ENCODE results near the gene C8A.

Gene C8A

DNA sequence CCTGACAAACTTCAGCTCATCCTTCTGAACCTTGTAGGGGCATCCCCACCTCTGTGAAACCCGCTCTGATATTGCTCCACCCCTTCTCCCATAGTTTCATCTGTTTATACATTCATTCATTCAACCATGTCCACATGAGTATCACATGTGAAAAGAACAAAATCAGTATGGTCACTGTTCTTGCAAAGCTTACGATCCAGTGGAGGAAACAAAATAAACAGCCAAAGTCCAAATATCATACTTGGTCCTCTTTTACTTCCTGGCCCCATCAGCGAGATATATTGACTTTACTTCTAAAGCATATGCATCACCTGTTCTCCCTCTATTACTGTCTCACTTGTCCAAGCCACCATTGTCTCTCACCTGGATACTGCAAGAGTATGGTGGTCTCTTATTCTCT lies 35.6 kb downstream of the C8A start:
- DNase-seq (ENCODE audit: low read depth in 2 of 2, low spot score in 1 of 2), result no peak

GRCh38 chr1:56894014-56894413 lies 39.4 kb downstream of the C8A start:
- DNase-seq (ENCODE audit: low read depth in 2 of 2, low spot score in 1 of 2), result no peak

- DNase-seq (ENCODE audit: low read depth in 2 of 2, low spot score in 1 of 2), result no peak
These were observed 42.8 kb downstream of the C8A start for GRCh38 chr1:56897150-56898004.

- DNase-seq (ENCODE audit: low read depth in 2 of 2, low spot score in 1 of 2), result no peak
These were observed 43.4 kb downstream of the C8A start for GRCh38 chr1:56898005-56898373.

- DNase-seq (ENCODE audit: low read depth in 2 of 2, low spot score in 1 of 2), result no peak
These were observed 44.3 kb downstream of the C8A start for GRCh38 chr1:56898879-56899278.

DNA sequence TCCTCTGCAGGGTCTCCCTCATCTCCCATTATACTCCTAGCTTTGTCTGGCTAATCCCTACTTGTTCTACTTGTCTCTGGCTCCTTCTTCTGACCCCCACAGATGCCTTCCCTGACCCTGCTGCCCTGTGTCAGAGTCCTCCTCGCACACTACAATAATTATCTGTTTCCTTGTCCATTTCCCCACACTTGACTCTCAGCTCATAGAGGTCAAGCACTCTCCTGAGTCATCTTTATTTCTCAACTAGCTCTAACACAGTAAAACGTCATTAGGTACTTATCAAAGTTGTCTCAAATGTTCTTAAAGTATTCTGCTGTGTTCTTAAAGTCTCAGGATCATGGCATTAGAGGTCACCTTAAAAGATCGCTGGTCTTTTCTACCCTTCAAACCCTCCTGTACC lies 47.1 kb downstream of the C8A start:
- no peak for DNase-seq (ENCODE audit: low read depth in 2 of 2, low spot score in 1 of 2)

DNA sequence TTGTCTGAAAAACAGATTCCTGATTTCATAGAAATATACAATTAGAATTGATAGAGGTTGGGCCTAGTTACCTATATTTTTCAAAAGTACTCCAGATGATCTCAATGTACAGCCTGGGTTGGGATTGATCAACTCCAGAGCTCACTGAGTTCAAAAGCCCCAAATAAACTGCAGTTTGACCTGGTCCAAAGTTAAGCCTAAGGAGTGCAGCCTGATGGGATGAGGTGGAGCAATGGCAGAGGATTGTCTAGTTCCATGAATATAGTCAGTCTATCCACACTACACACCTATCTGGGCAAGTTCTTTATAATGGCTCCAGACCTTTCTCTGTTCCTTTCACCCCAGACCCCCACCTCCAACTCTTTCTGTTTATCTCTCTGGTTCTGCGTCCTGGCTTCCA lies 49.2 kb downstream of the C8A start:
- no peak for DNase-seq (ENCODE audit: low read depth in 2 of 2, low spot score in 1 of 2)

DNA sequence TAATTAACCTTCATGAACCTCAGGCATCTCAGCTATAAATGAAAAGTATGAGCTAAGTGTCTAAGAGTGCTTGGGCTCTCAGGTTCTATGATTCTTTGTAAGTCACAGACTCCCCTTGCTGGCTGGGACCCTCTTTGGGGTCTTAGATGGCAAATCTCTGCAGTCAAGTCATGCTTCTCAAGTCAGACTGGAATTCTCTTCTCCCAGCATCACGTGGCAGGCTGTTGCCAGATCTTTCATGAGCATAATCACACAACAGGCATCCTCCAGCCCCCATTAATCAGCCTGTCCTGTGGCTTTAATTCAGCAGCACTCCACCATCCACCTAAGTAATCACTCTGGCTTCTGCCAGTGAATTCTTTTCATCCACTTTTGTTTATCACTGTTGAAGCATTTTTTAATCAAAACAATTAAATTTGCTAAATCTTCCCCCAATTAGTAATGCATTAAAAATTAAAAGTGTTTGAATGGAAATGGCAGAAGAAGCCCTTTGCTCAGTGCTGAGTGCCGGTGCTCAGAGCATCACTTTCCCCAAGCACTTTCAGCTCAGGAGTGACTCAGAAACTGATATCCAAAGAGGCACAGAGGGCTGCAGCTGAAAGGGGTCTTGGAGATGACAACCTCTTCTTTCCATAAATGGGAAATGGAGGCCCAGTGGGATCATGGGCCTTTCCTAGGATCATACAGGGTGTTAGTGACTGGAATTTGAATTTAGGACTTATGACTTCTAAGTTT lies 50.2 kb downstream of the C8A start:
- DNase-seq (ENCODE audit: low read depth in 2 of 2, low spot score in 1 of 2), result no peak

- DNase-seq (ENCODE audit: low read depth in 2 of 2, low spot score in 1 of 2), result no peak
These were observed 51.1 kb downstream of the C8A start for GRCh38 chr1:56905667-56906066.

DNA sequence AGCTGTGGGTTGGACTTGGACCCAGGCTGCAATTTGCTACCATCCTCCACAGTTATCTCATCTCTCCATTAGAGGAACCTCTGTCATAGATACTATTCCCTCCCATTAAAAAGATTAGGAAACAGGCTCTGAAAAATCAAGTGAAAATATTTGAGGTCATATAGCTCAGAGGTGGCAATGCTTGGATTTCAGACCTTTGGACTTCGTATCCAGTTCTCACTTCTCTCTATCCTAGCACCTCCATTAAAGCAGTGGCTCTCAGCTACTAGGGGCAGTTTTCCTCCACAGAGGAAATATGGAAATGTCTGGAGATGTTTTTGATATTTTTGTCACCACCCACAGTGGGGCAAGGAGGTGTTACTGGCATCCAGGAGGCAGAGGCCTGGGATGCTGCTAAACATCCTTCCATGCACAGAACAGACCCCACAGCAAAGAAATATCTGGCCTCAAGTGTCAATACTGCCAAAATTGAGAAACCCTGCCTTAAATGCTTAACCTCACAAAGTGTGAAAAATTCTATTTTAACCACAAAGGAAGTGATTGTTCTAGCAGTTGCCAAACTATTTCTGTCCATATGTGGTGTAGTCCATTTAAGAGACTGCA lies 54.1 kb downstream of the C8A start:
- DNase-seq (ENCODE audit: low read depth in 2 of 2, low spot score in 1 of 2), result no peak

DNA sequence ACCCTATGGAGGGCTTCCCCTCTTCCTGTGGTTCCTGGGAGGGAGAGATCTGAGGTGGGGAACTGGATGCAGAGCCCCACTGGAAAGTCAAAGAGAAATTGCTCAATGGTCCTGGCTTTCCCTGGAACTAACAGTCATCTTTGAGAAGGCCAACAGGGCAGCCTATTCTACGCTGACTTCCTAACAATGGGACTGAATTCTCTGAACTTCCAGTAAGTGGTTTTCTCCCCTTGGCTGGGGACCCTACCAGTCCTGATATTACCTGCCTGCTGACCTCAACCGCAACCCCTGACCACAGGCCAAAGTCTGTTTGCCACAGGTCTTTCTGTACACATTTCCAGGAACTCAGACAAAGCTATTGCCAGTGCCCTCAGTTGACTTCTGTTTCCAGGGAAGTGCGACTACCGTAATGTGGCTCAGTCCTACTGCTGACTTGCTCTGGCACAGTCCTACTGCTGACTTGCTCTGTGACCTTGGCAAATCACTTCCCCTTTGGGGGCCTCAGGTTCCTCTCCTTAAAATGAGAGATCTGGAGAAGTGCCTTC lies 55.9 kb downstream of the C8A start:
- DNase-seq (ENCODE audit: low read depth in 2 of 2, low spot score in 1 of 2), result no peak

GRCh38 chr1:56911098-56911938 lies 56.7 kb downstream of the C8A start:
- no peak for DNase-seq (ENCODE audit: low read depth in 2 of 2, low spot score in 1 of 2)

DNA sequence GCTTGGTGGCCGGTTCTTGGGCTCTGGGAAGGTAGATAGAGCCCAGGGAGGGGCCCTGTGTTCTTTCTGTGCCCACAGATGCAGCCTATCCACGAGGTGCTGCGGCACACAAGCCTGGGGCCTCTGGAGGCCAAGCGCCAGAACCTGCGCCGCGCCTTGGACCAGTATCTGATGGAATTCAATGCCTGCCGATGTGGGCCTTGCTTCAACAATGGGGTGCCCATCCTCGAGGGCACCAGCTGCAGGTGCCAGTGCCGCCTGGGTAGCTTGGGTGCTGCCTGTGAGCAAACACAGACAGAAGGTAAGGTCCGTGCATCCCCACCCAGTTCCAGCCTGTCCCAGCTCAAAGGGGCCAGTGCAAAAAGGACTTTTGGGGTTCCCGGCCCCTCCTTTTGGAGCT lies 57.7 kb downstream of the C8A start:
- no peak for DNase-seq (ENCODE audit: low read depth in 2 of 2, low spot score in 1 of 2)

- DNase-seq (ENCODE audit: low read depth in 2 of 2, low spot score in 1 of 2), result no peak
These were observed 61.4 kb downstream of the C8A start for GRCh38 chr1:56915960-56916359.

DNA sequence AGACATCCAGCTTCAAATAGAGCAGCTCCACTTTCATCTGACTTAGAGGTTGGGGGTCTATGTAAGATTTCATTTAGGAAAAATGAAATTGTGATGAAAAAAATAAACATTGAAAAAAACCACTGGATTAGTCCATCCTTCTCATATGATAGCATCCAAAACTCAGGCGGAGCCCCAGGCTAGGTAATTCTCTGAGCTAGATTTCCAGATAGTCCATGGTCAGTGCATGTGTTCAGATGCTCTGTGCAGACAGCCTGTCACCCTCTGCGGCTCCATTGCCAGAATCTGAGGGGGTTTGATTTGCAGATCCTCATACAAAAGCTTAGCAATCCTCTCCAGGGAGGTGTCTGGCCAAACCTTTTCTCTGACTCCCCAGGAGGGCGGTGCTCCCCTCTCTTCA lies 62.0 kb downstream of the C8A start:
- DNase-seq (ENCODE audit: low read depth in 2 of 2, low spot score in 1 of 2), result no peak

GRCh38 chr1:56917356-56917755 lies 62.8 kb downstream of the C8A start:
- no peak for DNase-seq (ENCODE audit: low read depth in 2 of 2, low spot score in 1 of 2)

GRCh38 chr1:56920591-56921001 lies 66.0 kb downstream of the C8A start:
- no peak for DNase-seq (ENCODE audit: low read depth in 2 of 2, low spot score in 1 of 2)

GRCh38 chr1:56921479-56921878 lies 66.9 kb downstream of the C8A start:
- DNase-seq (ENCODE audit: low read depth in 2 of 2, low spot score in 1 of 2), result no peak

- DNase-seq (ENCODE audit: low read depth in 2 of 2, low spot score in 1 of 2), result no peak
These were observed 67.5 kb downstream of the C8A start for GRCh38 chr1:56922070-56922469.

GRCh38 chr1:56922507-56922906 lies 67.9 kb downstream of the C8A start:
- no peak for DNase-seq (ENCODE audit: low read depth in 2 of 2, low spot score in 1 of 2)

DNA sequence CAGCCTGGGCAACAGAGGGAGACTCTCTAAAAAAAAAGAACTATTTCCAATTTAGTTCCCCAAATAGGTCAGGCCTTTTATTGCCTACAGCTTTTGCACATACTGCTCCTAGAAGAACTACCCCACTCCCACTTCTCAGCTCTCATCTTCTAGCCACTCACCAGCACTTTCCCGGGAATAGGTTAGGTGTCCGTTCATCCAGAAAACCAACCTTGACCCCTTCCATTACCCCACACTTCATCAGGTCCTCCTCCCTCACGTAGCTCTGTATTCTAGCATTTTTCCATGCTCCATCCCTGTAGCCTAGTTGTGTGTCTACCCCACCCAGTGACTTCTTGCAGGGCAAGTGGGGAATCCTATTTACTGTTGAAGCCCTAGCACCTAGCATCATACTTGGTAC lies 68.6 kb downstream of the C8A start:
- DNase-seq (ENCODE audit: low read depth in 2 of 2, low spot score in 1 of 2), result no peak
